OCI-LY1 (cell line): ENCODE results near the gene GIMAP1.

ENCODE experiments used
- H2AFZ ChIP-seq: fragments of 200-600 bp; sonication (generic), shearing (Covaris generic); 2 replicates; pipeline ENCODE4 v1.6.0; 2014; ENCODE audit warnings: antibody characterized with exemption, mild to moderate bottlenecking, low read length
- H3F3A ChIP-seq: fragments of 200-600 bp; sonication (generic), shearing (Covaris generic); 2 replicates; pipeline ENCODE4 v1.6.0; 2014; ENCODE audit warnings: mild to moderate bottlenecking, antibody characterized with exemption, low read length, moderate library complexity; ENCODE audit not compliant: insufficient read depth
- H3K27ac ChIP-seq: fragments of 200-600 bp; sonication (generic); 2 replicates; pipeline ENCODE4 v1.5.1; 2014; ENCODE audit warnings: low read length, mixed run types, mild to moderate bottlenecking, low read depth; ENCODE audit not compliant: poor library complexity, severe bottlenecking
- H3K27me3 ChIP-seq: fragments of 200-600 bp; sonication (generic); 2 replicates; pipeline ENCODE4 v1.6.0; 2014; ENCODE audit warnings: antibody characterized with exemption, mild to moderate bottlenecking, low read length, moderate library complexity; ENCODE audit not compliant: insufficient read depth
- H3K36me3 ChIP-seq: fragments of 200-600 bp; sonication (generic); 2 replicates; pipeline ENCODE4 v1.6.1; 2014; ENCODE audit warnings: mild to moderate bottlenecking, antibody characterized with exemption, low read length, moderate library complexity, mixed read lengths; ENCODE audit not compliant: insufficient read depth
- H3K4me1 ChIP-seq: fragments of 200-600 bp; sonication (generic); 2 replicates; pipeline ENCODE4 v1.5.1; 2014; ENCODE audit warnings: mild to moderate bottlenecking, low read length, moderate library complexity; ENCODE audit not compliant: insufficient read depth, severe bottlenecking
- H3K4me2 ChIP-seq: fragments of 200-600 bp; sonication (generic), shearing (Covaris generic); 2 replicates; pipeline ENCODE4 v1.6.1; 2014; ENCODE audit warnings: low read length
- H3K4me3 ChIP-seq: fragments of 200-600 bp; sonication (generic); 2 replicates; pipeline ENCODE4 v1.5.1; 2014; ENCODE audit warnings: low read length, low read depth, mild to moderate bottlenecking, mixed read lengths; ENCODE audit not compliant: poor library complexity, severe bottlenecking
- H3K79me2 ChIP-seq: fragments of 200-600 bp; shearing (Covaris generic); 2 replicates; pipeline ENCODE4 v1.6.1; 2016; ENCODE audit warnings: mixed run types, low read length, mixed read lengths; ENCODE audit not compliant: insufficient read depth
- H3K9ac ChIP-seq: fragments of 200-600 bp; sonication (generic), shearing (Covaris generic); 2 replicates; pipeline ENCODE4 v1.6.1; 2014; ENCODE audit warnings: mild to moderate bottlenecking, low read length, mixed read lengths
- H3K9me2 ChIP-seq: fragments of 200-600 bp; sonication (generic), shearing (Covaris generic); 2 replicates; pipeline ENCODE4 v1.6.1; 2014; ENCODE audit warnings: low read depth, mild to moderate bottlenecking, low read length, mixed read lengths
- H3K9me3 ChIP-seq: fragments of 200-600 bp; shearing (Covaris generic); 2 replicates; pipeline ENCODE4 v1.6.1; 2014; ENCODE audit warnings: low read length, mixed read lengths
- H4K20me1 ChIP-seq: fragments of 200-600 bp; sonication (generic), shearing (Covaris generic); 2 replicates; pipeline ENCODE4 v1.6.0; 2016; ENCODE audit warnings: mild to moderate bottlenecking, low read length; ENCODE audit not compliant: insufficient read depth
- CTCF ChIP-seq: fragments of 200-600 bp; sonication (generic), shearing (Covaris generic); IDR thresholded peaks from 2 replicates; pipeline ENCODE4 v1.5.1; 2017; ENCODE audit warnings: mild to moderate bottlenecking, antibody characterized with exemption, low read length, moderate library complexity, mixed read lengths
- EZH2 ChIP-seq: fragments of 200-600 bp; sonication (generic), shearing (Covaris generic); IDR thresholded peaks from 2 replicates; pipeline ENCODE4 v1.8.0; 2017; ENCODE audit warnings: borderline replicate concordance, mixed run types, mild to moderate bottlenecking, antibody characterized with exemption, low read length, moderate library complexity, mixed read lengths

The GIMAP1 gene

GRCh38 chr7:150735596-150736358, 19.4 kb downstream of the GIMAP1 start:
- no peak overlapping the region for H3K4me2 ChIP-seq
- H3K9me2 ChIP-seq: no peaks in the 10 kb centered on the region
- H3K9ac ChIP-seq: no peak overlapping the region
- H2AFZ ChIP-seq: no peak overlapping the region
- no peaks in the 10 kb centered on the region for H4K20me1 ChIP-seq
- H3K4me3 ChIP-seq: no peak overlapping the region
- H3K79me2 ChIP-seq: no peaks in the 10 kb centered on the region
- no peaks in the 10 kb centered on the region for H3K9me3 ChIP-seq
- H3F3A ChIP-seq: no peaks in the 10 kb centered on the region
- no peaks in the 10 kb centered on the region for H3K27me3 ChIP-seq
- no peaks in the 10 kb centered on the region for H3K36me3 ChIP-seq
- TF ChIP-seq EZH2: no peak
- TF ChIP-seq CTCF: no peak
- no peaks in the 10 kb centered on the region for H3K4me1 ChIP-seq
- no peak overlapping the region for H3K27ac ChIP-seq

- H3K4me1 ChIP-seq: no peaks in the 10 kb centered on the region
- TF ChIP-seq CTCF (no peak), EZH2 (no peak)
- H3K36me3 ChIP-seq: no peaks in the 10 kb centered on the region
- no peaks in the 10 kb centered on the region for H3K9me3 ChIP-seq
- H2AFZ ChIP-seq: no peak overlapping the region
- H3K79me2 ChIP-seq: no peaks in the 10 kb centered on the region
- no peak overlapping the region for H3K4me3 ChIP-seq
- H3K4me2 ChIP-seq: no peak overlapping the region
- no peaks in the 10 kb centered on the region for H3K27me3 ChIP-seq
- no peaks in the 10 kb centered on the region for H4K20me1 ChIP-seq
- H3K9me2 ChIP-seq: no peaks in the 10 kb centered on the region
- no peak overlapping the region for H3K27ac ChIP-seq
- no peaks in the 10 kb centered on the region for H3F3A ChIP-seq
- H3K9ac ChIP-seq: no peak overlapping the region
These were observed 20.5 kb downstream of the GIMAP1 start for GRCh38 chr7:150736864-150737263.

- H3K4me1 ChIP-seq: no peaks in the 10 kb centered on the region
- H4K20me1 ChIP-seq: no peaks in the 10 kb centered on the region
- TF ChIP-seq CTCF (no peak), EZH2 (no peak)
- no peaks in the 10 kb centered on the region for H3K36me3 ChIP-seq
- H3K4me3 ChIP-seq: no peak within 1 kb of the TSS
- H3K27ac ChIP-seq: no peak within 1 kb of the TSS
- no peak within 1 kb of the TSS for H2AFZ ChIP-seq
- no peak within 1 kb of the TSS for H3K9ac ChIP-seq
- H3K79me2 ChIP-seq: no peaks in the 10 kb centered on the region
- no peak within 1 kb of the TSS for H3K4me2 ChIP-seq
- no peaks in the 10 kb centered on the region for H3K9me3 ChIP-seq
- no peaks in the 10 kb centered on the region for H3K9me2 ChIP-seq
- H3K27me3 ChIP-seq: no peaks in the 10 kb centered on the region
- no peaks in the 10 kb centered on the region for H3F3A ChIP-seq
These were observed 21.0 kb downstream of the GIMAP1 start, which contains the start of gene GIMAP5 for GRCh38 chr7:150737265-150738055. Gene GIMAP5, plus strand, starts transcription at chr7:150737418. Its CDS starts 3,467 bp downstream, at chr7:150740885.
